Measurements from ENCODE around the gene WIPF1.

- TF ChIP-seq EZH2 (IDR thresholded peaks at IDR 0.05; ENCODE audit: insufficient read depth, low read length), result no peak
- no peak for TF ChIP-seq CTCF (IDR thresholded peaks at IDR 0.05; ENCODE audit: insufficient read depth, low read depth, low read length)
These were observed 36.2 kb downstream of the WIPF1 start for GRCh38 chr2:174561283-174561971.

Measured in astrocyte (in vitro differentiated cells and primary cell).